Upper lobe of right lung (tissue), 1 donor: Measurements from ENCODE around the gene LIG1. TPM values are rescaled to one million over a fixed set of nuclear protein-coding genes. Genes with fewer than 3 reads are reported as not detected.

Experiments used
- ATAC-seq: fragments of 200-7000 bp; cut with Tn5 transposase; one replicate; pipeline ENCODE4 v1.9.1; 2020; ENCODE audit warnings: mild to moderate bottlenecking, moderate library complexity
- DNase-seq: peaks from one replicate; pipeline ENCODE4 v3.0.0-alpha.2; 2020
- H3K27ac ChIP-seq: fragments of 200-600 bp; one replicate; pipeline ENCODE4 v1.8.0; 2022
- H3K27me3 ChIP-seq: fragments of 200-600 bp; one replicate; pipeline ENCODE4 v1.8.0; 2022; ENCODE audit warnings: mild to moderate bottlenecking
- H3K36me3 ChIP-seq: fragments of 200-600 bp; one replicate; pipeline ENCODE4 v1.8.0; 2022
- H3K4me1 ChIP-seq: fragments of 200-600 bp; one replicate; pipeline ENCODE4 v1.8.0; 2022
- H3K4me3 ChIP-seq: fragments of 200-600 bp; one replicate; pipeline ENCODE4 v1.8.0; 2022; ENCODE audit warnings: mild to moderate bottlenecking
- H3K9me3 ChIP-seq: fragments of 200-600 bp; one replicate; pipeline ENCODE4 v1.8.0; 2022
- CTCF ChIP-seq: fragments of 200-600 bp; IDR thresholded peaks from one replicate; pipeline ENCODE4 v1.8.0; 2022; ENCODE audit warnings: antibody characterized with exemption
- intact Hi-C: fragments of 100-400 bp; cut with DNase I; formaldehyde crosslinking; loops from one replicate; pipeline ENCODE4 v1.11.0; 2022
- total RNA-seq: library from RNA; stranded (reverse); fragmentation: NEBNext Ultra II Directional; extraction: Animal tissue kit (Norgen Biotek cat#: 25700); gene quantifications from one replicate; pipeline ENCODE4 v1.2.1, GENCODE V29; 2021
- donor health status: DM: no; HTN: yes; CAD: no; lungs with severe emphysema.

The LIG1 gene
- total RNA-seq, 1 donor from 2014 or later, result 17.7 TPM

- peak; percentile 94 for DNase-seq
- intact Hi-C loops, result no loop called here
- H3K27ac ChIP-seq, result peak within 1 kb of the TSS; percentile 89
- H3K4me3 ChIP-seq, result peak within 1 kb of the TSS; percentile 56
- H3K9me3 ChIP-seq, result no peaks in the 10 kb centered on the region
- H3K27me3 ChIP-seq, result no peaks in the 10 kb centered on the region
- peaks cover 5% of the 10 kb centered on the region for H3K4me1 ChIP-seq
- TF ChIP-seq CTCF, result no peak
- peak; percentile 87 for ATAC-seq
- H3K36me3 ChIP-seq, result no peaks in the 10 kb centered on the region
Observed at GRCh38 chr19:48110350-48110966, 59.7 kb downstream of the LIG1 start, which contains the start of gene PLA2G4C. PLA2G4C (minus strand) TSS chr19:48110817; CDS start chr19:48106529, 4,288 bp downstream.

GRCh38 chr19:48108997-48109782 is 61.0 kb downstream of the LIG1 start:
- Histone ChIP-seq H3K36me3 (no peaks in the 10 kb centered on the region), H3K27me3 (no peaks in the 10 kb centered on the region), H3K27ac (no peak overlapping the region), H3K9me3 (no peaks in the 10 kb centered on the region), H3K4me3 (peak overlapping the region; percentile 56), H3K4me1 (peaks cover 5% of the 10 kb centered on the region)
- no peak for TF ChIP-seq CTCF
- DNase-seq (no peak), ATAC-seq (no peak)
- intact Hi-C loops, result no loop called here

- intact Hi-C loops, result no loop called here
- Histone ChIP-seq H3K4me1 (no peaks in the 10 kb centered on the region), H3K27me3 (no peaks in the 10 kb centered on the region), H3K4me3 (no peak overlapping the region), H3K36me3 (no peaks in the 10 kb centered on the region), H3K9me3 (no peaks in the 10 kb centered on the region), H3K27ac (no peak overlapping the region)
- no peak for DNase-seq
- no peak for ATAC-seq
- no peak for TF ChIP-seq CTCF
Observed at GRCh38 chr19:48103922-48104321, 66.2 kb downstream of the LIG1 start.

GRCh38 chr19:48102870-48103751 is 67.0 kb downstream of the LIG1 start:
- peak; percentile 63 for TF ChIP-seq CTCF
- ATAC-seq, result peak; percentile 65
- H3K4me1 ChIP-seq, result no peaks in the 10 kb centered on the region
- H3K36me3 ChIP-seq, result no peaks in the 10 kb centered on the region
- H3K27ac ChIP-seq, result no peak overlapping the region
- no peaks in the 10 kb centered on the region for H3K9me3 ChIP-seq
- DNase-seq, result no peak
- no peaks in the 10 kb centered on the region for H3K27me3 ChIP-seq
- H3K4me3 ChIP-seq, result no peak overlapping the region
- intact Hi-C loops, result no loop called here

DNA sequence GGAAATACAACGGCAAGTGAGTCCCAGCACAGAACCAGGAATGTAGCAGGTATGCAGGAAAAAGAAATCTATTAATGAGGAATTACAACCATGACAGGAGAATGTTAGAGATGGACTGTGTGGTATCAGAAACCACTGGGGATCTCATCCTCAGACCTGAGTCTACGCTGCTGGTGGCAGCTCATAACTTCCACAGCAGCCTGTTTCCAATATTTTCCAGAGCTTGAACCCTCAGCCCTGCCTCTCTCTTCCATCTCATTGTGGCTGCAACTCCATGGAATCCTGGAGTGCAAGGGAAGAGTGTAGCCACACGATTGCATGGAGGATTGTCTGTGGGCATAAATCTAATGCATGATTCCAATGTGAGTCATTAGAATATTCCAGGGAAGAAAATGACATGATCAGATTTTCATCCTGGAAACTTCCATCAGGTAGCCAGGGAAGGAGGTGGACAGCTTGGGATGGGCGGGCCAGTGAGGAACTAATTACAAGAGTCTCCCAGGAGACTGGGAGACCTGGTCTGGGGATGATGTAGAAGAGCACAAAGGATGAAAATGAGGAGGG is 74.5 kb downstream of the LIG1 start:
- H3K9me3 ChIP-seq, result no peaks in the 10 kb centered on the region
- TF ChIP-seq CTCF, result no peak
- intact Hi-C loops, result loop anchor here (10.0 kb wide), 1 partner anchor 59 kb away; no protein-coding TSS in a partner anchor
- ATAC-seq, result no peak
- no peaks in the 10 kb centered on the region for H3K36me3 ChIP-seq
- DNase-seq, result no peak
- no peaks in the 10 kb centered on the region for H3K4me1 ChIP-seq
- no peak overlapping the region for H3K4me3 ChIP-seq
- no peaks in the 10 kb centered on the region for H3K27me3 ChIP-seq
- H3K27ac ChIP-seq, result no peak overlapping the region
